ENCODE data around the gene VPS18.

GRCh38 chr15:40917585-40917984 is 23.3 kb downstream of the VPS18 start:
- TF ChIP-seq CTCF (IDR thresholded peaks at IDR 0.05; ENCODE audit: low read depth, low read length) (no peak), POLR2A (IDR thresholded peaks at IDR 0.05; ENCODE audit: extremely low read depth, insufficient read length) (no peak)
